Esophagus squamous epithelium (tissue), 5 donors: Measurements from ENCODE around the gene LRRFIP2. TPM values are rescaled to one million over a fixed set of nuclear protein-coding genes. Genes with fewer than 3 reads are reported as not detected.
A peak's percentile ranks its signal among the peaks of the same experiment; 100 is the strongest.

ENCODE experiments used
- DNase-seq: peaks from one replicate; lab custom pipeline; 2025; lab: John Stamatoyannopoulos, UW
- H3K27ac ChIP-seq, 4 donors: fragments of 200-600 bp; sonication (generic); one replicate each; pipeline ENCODE4 v1.5.1; 2016 to 2019; ENCODE audit warnings: mild to moderate bottlenecking in 1 of 4
- H3K27me3 ChIP-seq, 4 donors: fragments of 200-600 bp; sonication (generic); 1 replicate in 3 of 4; 2 replicates in 1 of 4; pipeline versions ENCODE4 v1.5.1 to v1.6.0; 2017 to 2021; ENCODE audit warnings: antibody characterized with exemption in 1 of 4
- H3K36me3 ChIP-seq, 3 donors: fragments of 200-600 bp; sonication (generic); one replicate each; pipeline ENCODE4 v1.5.1; 2016 to 2019
- H3K4me1 ChIP-seq, 3 donors: fragments of 200-600 bp; sonication (generic); one replicate each; pipeline ENCODE4 v1.5.1; 2017 to 2019
- H3K4me3 ChIP-seq, 4 donors: fragments of 200-600 bp; sonication (generic); 1 replicate in 3 of 4; 2 replicates in 1 of 4; pipeline ENCODE4 v1.5.1; 2016 to 2019; ENCODE audit warnings: mild to moderate bottlenecking in 2 of 4, moderate library complexity in 1 of 4
- H3K9me3 ChIP-seq, 3 donors: fragments of 200-600 bp; sonication (generic); one replicate each; pipeline ENCODE4 v1.5.1; 2016 to 2019
- CTCF ChIP-seq, 6 experiments: fragments of 450-650 bp in 4 of 6; fragments of 200-600 bp in 2 of 6; sonication (generic) in 2 of 6; IDR thresholded peaks; one replicate each; pipeline ENCODE4 v1.5.1; 2016 to 2019; ENCODE audit warnings: antibody characterized with exemption in 6 of 6, mild to moderate bottlenecking in 4 of 6, moderate library complexity in 4 of 6
- POLR2A ChIP-seq, 4 donors: fragments of 450-650 bp; IDR thresholded peaks; one replicate each; pipeline ENCODE4 v1.6.1; 2017; ENCODE audit warnings: antibody characterized with exemption in 4 of 4, mild to moderate bottlenecking in 4 of 4, moderate library complexity in 3 of 4
- WGBS, 2 donors: methylation state at CpG; one replicate each; pipeline ENCODE4 v1.1.5; 2018; 5-methylcytosine and 5-hydroxymethylcytosine counted together
- intact Hi-C: fragments of 100-400 bp; cut with DNase I; formaldehyde crosslinking; loops from one replicate; pipeline ENCODE4 v1.15.0; 2022
- total RNA-seq, 4 donors: library from RNA; depleted of rRNA; stranded (reverse); fragments of >200 nt; gene quantifications; one replicate each; pipeline ENCODE4 v1.1.0, GENCODE V29; 2016
- donor health status: DM: yes; HTN: yes; CAD: no.

LRRFIP2 gene
- total RNA-seq, 4 donors from 2014 or later: 50.0 to 99.7 (median 87.8) TPM

DNA sequence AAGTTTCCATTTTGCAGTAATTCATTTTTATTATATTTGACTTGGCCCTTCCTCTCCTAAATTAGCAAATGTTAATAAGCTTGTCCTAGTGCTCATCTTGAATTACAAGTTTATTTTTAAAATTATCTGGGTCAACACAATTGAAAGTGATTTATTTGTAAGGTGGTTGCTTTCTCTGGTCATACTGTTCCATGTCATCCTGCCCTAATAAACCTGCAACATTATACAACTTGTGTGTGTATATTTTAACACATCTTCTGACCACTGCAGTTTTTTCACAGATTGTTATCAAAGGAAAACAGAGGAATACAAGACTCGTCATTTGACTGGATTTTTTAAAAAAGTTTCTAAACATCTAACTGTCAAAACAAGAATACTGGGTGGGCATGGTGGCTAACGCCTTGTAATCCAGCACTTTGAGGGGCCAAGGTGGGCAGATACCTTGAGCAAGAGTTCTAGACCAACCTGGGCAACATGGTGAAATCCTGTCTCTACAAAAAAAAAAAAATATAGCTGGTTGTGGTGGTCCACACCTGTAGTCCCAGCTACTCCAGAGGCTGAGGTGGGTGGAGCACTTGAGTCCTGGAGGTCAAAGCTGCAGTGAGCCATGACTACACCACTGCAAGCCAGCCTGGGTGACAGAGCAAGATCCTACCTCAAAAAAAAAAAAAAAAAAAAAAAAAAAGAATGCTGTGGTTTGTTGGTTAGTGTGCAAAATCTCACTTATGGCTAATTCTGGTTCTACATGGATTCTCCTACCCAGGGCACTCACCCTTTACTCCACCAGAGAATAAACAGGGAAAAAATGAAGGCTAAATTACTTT is 5.0 kb upstream of the LRRFIP2 start:
- TF ChIP-seq CTCF (IDR thresholded peaks at IDR 0.05) (no peak), POLR2A (IDR thresholded peaks at IDR 0.05) (no peak)
- intact Hi-C loops: no loop called here
- Histone ChIP-seq H3K36me3 (no peaks in the 10 kb centered on the region), H3K4me1 (peaks cover 13 to 81% (median 40%) of the 10 kb centered on the region in 3 donors), H3K27ac (peak overlapping the region in 1 of 4 donors; percentile 25), H3K9me3 (no peaks in the 10 kb centered on the region), H3K4me3 (no peak overlapping the region), H3K27me3 (no peaks in the 10 kb centered on the region)
- 54 to 74% methylated on average over 2 of the region's 2 CpGs for WGBS, 2 donors
- no peak for DNase-seq

GRCh38 chr3:37173806-37174205 is 576 bp downstream of the LRRFIP2 start:
- H3K27me3 ChIP-seq: no peaks in the 10 kb centered on the region
- peak overlapping the region; percentile 94 to 99 (median 97) for H3K27ac ChIP-seq
- H3K9me3 ChIP-seq: no peaks in the 10 kb centered on the region
- H3K4me3 ChIP-seq: peak overlapping the region in 3 of 4 donors; percentile 65 to 91 (median 82)
- no peak for DNase-seq
- intact Hi-C loops: no loop called here
- peaks cover 0 to 32% (median 0%) of the 10 kb centered on the region in 3 donors for H3K36me3 ChIP-seq
- peaks cover 0 to 84% (median 33%) of the 10 kb centered on the region in 3 donors for H3K4me1 ChIP-seq
- WGBS, 2 donors: 28 to 35% methylated on average over 3 of the region's 3 CpGs
- TF ChIP-seq CTCF (IDR thresholded peaks at IDR 0.05) (no peak), POLR2A (IDR thresholded peaks at IDR 0.05) (no peak)

- Histone ChIP-seq H3K4me1 (peaks cover 0 to 69% (median 18%) of the 10 kb centered on the region in 3 donors), H3K27me3 (no peaks in the 10 kb centered on the region), H3K9me3 (no peaks in the 10 kb centered on the region), H3K27ac (peak overlapping the region in 3 of 4 donors; percentile 14 to 30 (median 28)), H3K4me3 (no peak overlapping the region), H3K36me3 (peaks cover 0 to 55% (median 0%) of the 10 kb centered on the region in 3 donors)
- intact Hi-C loops: no loop called here
- WGBS, 2 donors: 35 to 36% methylated on average over 4 of the region's 4 CpGs
- DNase-seq: no peak
- no peak for TF ChIP-seq CTCF (IDR thresholded peaks at IDR 0.05)
- no peak for TF ChIP-seq POLR2A (IDR thresholded peaks at IDR 0.05)
These were observed 3.2 kb downstream of the LRRFIP2 start for GRCh38 chr3:37171144-37171543.

GRCh38 chr3:37170513-37170912 is 3.9 kb downstream of the LRRFIP2 start:
- Histone ChIP-seq H3K36me3 (peaks cover 0 to 55% (median 0%) of the 10 kb centered on the region in 3 donors), H3K4me1 (peaks cover 0 to 69% (median 18%) of the 10 kb centered on the region in 3 donors), H3K4me3 (no peak overlapping the region), H3K9me3 (no peaks in the 10 kb centered on the region), H3K27ac (peak overlapping the region in 3 of 4 donors; percentile 14 to 30 (median 28)), H3K27me3 (no peaks in the 10 kb centered on the region)
- no peak for DNase-seq
- intact Hi-C loops: no loop called here
- 79 to 87% methylated on average over 8 to 9 of the region's 9 CpGs for WGBS, 2 donors
- TF ChIP-seq POLR2A (IDR thresholded peaks at IDR 0.05) (no peak), CTCF (IDR thresholded peaks at IDR 0.05) (no peak)

DNA sequence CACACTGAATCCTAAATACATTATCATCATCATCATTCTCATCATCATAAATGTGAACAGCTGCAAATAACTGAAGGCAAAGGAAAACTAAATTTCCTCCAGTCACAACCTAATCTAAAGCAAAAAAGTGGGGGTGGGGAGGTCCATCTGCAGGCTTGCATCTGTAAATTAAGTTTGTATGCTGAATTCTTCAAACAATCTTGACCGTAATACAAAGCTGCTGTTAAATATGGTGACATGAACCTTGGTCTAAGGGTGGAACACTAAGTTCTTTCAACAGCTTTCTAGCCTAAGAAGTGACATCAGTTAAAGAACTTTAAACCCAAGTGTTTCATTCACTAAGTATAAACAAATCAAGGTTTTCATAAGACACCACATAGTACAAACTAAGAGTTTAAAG is 4.3 kb downstream of the LRRFIP2 start:
- DNase-seq: no peak
- peak overlapping the region in 2 of 4 donors; percentile 18 to 51 for H3K27ac ChIP-seq
- intact Hi-C loops: no loop called here
- H3K4me1 ChIP-seq: peaks cover 0 to 68% (median 18%) of the 10 kb centered on the region in 3 donors
- H3K9me3 ChIP-seq: no peaks in the 10 kb centered on the region
- peaks cover 0 to 59% (median 0%) of the 10 kb centered on the region in 3 donors for H3K36me3 ChIP-seq
- 62 to 79% methylated on average over 1 of the region's 1 CpG for WGBS, 2 donors
- TF ChIP-seq POLR2A (IDR thresholded peaks at IDR 0.05) (no peak), CTCF (IDR thresholded peaks at IDR 0.05) (no peak)
- H3K4me3 ChIP-seq: no peak overlapping the region
- H3K27me3 ChIP-seq: no peaks in the 10 kb centered on the region
